NCI-H460 (cell line): Measurements from ENCODE around the gene CENPA. TPM values are rescaled to one million over a fixed set of nuclear protein-coding genes. Genes with fewer than 3 reads are reported as not detected.
"Not testable (repeated sequence)": the region's sequence is repeated elsewhere in the genome, so short reads cannot be mapped to it uniquely, and the experiment has no call there.

ENCODE experiments used
- DNase-seq: peaks from one replicate; pipeline ENCODE4 v3.0.0-alpha.2; 2016; ENCODE audit warnings: low read depth; ENCODE audit errors: extremely low read depth
- total RNA-seq: library from RNA; depleted of rRNA; stranded (reverse); fragments of >200 nt; shearing (Covaris generic); gene quantifications from 2 replicates; pipeline ENCODE4 v1.2.3, GENCODE V29; 2014

CENPA gene
- total RNA-seq, 1 experiment from 2014 or later: 31.9 TPM

DNA sequence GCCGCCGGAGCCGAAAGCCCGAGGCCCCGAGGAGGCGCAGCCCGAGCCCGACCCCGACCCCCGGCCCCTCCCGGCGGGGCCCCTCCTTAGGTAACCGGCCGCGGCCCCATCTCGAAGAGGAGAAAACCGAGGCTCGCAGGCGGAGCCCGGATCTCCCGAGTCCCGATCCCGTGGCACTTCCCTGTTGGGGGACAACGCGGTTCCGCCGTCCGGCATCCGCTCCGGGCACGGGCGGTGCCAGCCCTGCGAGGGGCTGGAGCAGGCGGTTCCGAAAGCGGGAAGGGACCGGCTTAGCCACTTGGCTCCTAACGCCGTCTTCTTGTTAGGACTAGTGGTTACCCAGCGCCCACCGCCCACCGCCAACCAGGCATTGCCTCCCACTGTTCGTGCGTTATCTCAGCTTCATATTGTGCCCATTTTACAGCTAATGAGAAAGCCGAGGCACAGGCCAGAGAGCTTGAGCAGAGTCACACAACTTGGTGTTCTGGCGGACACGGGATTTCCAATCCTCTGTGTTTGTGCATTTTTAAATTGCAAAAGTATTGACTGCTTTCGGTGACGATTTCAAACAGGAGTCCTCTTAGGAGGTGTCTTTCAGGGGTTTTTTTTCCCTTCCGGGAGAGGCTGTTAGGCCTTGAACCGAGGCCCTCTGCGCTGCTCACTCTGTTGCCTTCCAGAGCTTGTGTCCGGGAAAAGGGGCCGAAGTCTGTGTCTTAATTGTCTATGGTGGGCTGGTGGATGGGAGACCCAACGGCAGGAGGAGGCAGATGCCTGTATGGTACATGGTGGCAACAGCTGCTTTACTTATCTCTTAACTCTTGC, 562 bp downstream of the CENPA start:
- no peak for DNase-seq

DNA sequence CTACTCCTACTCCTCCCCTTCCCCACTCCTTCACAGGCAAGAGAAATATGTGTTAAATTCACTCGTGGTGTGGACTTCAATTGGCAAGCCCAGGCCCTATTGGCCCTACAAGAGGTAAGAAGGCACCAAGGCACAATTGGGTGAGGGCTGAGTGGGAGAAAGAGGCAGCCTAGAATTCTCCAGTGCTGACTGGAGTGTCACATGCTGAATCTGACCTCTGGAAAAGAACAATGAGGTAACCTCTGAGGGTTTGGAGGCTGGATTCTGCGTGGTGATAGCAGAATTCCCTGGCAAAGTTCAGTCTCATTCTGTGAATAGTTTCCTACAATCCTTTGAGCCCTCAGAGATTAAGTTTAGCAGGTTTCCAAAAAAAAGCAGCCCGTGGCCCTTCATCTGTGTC, 6.9 kb downstream of the CENPA start:
- DNase-seq: no peak

DNA sequence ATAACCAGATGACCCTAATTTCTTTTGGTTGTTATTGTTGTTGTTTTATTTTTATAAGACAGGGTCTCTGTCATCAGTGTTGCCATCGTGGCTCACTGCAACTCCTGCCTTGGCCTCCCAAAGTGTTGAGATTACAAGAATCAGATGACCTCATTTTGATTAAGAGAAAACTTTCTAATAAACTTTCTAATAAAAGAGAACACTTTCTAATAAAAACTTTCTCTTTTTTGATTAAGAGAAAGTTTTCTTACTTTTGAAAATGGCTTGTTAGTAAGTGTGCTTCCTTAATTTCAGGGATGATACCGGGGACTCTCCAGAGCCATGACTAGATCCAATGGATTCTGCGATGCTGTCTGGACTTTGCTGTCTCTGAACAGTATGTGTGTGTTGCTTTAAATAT, 7.7 kb downstream of the CENPA start:
- DNase-seq: no peak

DNA sequence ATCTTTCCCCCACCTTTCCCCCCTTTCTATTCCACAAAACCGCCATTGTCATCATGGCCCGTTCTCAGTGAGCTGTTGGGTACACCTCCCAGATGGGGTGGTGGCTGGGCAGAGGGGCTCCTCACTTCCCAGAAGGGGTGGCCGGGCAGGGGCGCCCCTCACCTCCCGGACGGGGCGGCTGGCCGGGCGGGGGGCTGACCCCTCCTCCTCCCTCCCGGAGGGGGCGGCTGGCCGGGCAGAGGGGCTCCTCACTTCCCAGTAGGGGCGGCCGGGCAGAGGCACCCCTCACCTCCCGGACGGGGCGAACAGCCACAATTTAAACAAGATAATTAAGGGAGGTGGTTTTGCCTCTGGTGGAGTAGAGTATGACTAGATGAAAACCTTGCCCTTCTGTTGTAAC, 9.3 kb downstream of the CENPA start:
- not testable (repeated sequence) for DNase-seq

DNA sequence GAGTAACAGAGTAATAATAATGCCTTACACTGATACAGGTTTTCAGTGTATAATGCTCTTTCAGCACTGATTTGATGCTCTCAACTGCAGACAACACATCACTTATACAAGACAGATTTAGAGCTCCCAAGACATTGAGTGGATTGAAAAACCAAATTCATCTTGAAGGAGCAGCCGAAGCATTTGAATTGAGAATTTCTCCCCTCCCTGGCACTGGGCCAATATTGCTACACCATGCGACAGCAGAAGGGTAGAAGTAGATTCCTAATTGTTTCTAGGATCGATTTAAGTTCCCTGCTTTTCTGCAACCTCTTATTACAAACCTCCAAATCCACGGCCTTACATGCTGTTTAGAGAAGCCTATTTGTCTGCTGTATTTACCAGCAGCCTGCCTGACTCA, 15.5 kb downstream of the CENPA start:
- DNase-seq: no peak

DNA sequence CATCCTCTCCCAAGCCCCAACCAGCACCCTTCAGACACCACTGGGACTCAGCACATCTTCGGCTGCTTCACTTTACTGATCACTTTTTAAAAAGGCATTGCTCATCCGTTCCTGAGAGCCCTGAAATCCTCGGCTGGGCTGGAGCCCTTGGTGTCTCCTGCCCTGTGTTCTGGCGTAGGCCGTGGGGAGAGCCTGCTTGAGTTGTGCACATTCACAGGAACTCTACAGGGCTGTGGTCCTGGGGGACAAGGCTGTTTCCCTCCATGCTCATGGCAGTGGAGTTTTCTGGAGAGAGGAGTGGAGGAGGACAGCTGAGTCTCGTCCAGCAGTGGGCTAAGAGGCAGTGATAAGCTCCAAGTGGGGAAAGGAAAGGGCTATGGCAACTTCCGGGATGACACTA, 15.9 kb downstream of the CENPA start:
- DNase-seq: no peak

DNA sequence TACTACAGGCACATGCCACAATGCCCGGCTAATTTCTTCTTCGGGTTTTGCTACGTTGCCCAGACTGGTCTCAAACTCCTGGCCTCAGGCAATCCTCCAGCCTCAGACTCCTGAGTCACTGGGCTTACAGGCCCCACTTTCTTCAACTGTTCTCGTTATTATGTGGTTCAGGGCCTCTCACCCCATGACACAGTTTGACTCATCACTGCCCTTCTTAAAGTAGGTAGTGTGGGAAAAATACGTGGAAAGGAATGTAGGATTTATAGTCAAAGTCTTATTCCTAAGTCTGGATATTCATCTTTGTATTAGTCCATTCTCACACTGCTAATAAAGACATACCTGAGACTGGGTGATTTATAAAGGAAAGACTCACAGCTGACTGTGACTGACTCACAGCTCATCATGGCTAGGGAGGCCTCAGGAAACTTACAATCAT, 19.4 kb downstream of the CENPA start:
- DNase-seq: no peak

DNA sequence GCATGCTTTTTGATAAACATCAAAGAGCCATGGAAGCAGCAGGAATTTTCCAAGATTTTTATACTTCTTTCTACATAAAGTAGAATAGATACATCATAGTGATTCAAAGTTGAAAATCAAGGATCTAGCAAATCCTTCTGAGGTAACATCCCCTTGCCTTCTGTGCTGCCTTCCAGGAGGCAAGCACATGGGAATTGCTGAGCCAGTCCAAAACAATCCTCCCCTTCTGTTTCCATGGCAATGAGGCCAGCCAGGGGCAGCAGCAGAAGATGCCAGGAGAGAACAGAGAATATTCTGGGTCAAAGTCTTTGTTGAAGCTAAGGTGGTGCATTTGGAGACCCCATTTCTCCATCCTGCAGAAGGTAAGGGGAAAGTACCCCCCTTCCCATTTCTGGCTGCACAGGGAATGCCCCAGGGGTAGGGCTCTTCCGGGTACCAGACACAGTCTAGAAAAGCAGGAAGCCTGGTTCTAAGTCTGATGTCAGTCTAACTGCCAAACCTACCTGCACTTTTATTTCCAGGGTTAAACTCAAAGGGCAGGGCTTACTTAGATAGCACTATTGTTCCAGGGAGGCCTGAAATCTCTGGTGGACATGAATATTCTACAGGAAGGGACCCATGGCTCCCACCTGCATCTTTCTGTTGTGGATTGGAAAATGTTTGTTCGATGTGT, 22.1 kb downstream of the CENPA start:
- DNase-seq: no peak

DNA sequence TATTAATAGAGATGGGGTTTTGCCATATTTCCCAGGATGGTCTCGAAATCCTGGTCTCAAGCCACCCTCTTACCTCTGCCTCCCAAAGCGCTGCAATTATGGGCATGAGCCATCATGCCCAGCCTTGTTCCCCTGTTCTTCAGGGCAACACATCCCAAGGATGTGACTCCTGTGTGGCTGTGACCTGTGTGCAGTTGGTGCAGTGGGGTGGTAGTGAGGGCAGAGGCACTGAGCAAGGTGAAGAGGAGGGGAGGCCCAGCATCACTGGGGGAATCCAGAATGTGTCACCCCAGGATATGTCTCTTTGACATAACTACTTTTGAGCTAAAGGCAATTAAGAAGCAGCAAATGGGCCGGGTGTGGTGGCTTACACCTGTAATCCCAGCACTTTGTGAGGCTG, 23.4 kb downstream of the CENPA start:
- DNase-seq: no peak

DNA sequence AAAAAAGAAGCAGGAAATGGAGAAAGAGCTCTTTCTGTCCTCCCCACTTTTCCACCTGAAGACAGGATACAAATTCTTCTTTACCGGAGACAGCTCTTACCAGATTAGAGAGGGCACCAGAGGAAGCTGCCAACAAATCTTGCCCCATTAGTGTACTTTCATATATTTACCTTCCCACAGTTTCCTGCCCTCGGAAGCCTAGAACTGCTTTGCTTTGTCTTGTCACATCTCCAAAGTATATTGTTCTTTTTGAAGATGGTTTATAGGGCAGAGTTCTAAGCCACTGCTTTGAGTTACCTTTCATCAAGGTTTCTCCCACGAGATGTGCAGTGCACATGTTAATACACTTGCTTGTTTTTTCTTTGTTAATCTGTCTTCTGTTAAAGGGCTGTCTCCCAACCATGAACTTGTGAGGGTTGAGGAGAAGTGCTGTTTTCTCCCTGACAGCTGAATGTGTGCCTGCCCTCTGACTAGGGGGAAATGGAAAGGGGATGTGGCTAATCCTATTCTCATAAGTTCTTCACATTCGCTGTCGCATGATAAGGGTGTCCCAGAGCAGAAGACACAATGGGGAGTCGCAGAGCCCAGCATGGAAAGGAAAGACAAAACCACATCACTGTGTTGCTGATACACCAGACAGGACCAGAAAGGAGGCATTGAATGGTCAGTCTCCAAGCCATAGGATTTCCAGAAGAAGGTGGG, 24.2 kb downstream of the CENPA start:
- DNase-seq: no peak

DNA sequence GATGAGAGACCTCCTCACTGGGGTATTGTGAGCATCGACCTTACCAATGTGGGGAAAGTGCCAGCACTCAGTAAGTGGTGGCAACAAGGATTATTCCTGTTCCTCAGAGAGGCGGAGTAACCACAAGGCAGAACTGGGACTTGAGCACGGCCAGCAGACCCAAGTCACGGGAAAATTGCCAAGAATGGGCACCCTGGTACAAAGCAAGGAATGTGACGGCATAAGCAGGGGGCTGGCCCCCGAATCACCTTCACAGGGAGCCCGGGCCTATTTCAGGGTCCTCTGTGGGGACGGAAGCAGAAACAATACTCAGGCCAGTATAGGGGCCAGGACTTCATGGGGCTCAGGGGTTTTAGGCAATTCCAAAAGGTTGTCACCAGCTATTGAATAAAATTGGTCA, 25.4 kb downstream of the CENPA start:
- no peak for DNase-seq

DNA sequence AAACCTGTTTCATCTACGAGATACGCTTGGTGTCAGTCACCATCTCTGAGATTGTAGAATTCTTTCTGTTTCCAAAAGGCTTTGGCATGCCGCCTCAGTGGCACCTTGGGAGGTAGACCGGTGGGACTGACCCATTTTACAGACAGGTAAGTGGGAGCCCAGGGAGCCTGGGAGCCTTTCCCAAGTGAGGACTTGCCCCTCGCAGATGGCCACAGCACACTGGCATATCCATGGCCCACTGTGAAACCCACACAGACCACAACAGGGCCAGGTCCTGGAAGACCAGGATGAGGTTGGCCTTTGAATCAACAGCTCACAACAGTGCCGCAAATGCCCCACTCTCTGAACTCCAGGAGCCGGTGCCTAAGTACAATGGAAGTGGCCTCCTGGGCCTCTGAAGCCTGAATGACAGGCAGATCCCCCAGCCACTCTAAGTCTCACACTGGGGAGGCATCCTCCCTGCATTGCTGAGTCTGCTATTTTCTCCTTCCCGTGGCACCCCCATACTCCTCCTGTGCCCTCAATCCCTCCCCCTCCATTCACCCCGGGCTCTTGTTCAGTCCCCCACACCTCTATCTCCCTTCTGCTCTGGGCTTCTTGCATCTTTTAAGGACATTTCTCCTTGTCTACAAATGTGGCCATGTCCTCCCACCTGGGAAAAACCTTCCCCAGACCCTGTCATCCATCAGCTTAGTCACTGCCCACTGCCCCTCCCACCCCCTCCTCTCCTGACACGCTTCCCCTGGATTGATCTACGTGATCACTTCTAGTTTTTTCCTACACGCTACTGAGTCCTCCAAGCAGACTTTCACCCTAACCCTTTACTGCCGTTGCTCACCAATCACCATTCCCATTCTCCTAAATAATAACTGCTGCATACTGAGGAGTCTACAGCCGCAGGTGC, 26.2 kb downstream of the CENPA start:
- DNase-seq: no peak

DNA sequence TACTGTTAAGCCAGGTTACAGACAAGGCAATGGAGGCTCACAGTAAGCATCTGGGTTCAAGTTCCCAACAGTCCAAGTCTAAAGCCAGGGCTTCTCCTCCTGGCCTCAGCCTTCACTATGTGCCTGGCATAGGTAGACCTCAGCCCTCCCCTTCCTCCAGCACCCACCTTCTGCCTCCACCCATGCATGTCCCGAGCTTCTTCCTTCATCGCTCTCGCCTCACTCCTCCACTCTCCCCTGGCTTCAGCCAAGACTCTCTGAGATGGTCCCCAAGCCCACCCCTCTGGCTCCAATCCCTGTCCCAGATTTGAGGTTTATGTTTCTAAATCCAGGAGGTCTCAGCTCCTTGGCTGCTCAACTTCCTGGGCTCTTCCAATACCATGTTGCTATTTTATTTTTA, 26.9 kb downstream of the CENPA start:
- DNase-seq: no peak

DNA sequence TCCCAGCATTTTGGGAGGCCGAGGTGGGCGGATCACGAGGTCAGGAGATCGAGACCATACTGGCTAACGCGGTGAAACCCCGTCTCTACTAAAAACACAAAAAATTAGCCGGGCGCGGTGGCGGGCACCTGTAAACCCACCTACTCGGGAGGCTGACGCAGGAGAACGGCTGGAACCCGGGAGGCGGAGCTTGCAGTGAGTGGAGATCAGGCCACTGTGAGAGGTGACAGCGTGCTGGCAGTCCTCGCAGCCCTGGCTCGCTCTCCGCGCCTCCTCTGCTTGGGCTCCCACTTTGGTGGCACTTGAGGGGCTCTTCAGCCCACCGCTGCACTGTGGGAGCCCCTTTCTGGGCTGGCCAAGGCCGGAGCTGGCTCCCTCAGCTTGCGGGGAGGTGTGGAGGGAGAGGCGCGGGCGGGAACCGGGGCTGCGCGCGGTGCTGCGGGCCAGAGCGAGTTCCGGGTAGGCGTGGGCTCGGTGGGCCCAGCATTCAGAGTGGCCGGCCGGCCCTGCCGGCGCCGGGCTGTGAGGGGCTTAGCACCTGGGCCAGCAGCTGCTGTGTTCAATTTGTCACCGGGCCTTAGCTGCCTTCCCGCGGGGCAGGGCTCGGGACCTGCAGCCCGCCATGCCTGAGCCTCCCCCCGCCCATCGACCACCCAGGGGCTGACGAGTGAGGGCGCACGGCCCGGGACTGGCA, 28.4 kb downstream of the CENPA start:
- DNase-seq: not testable (repeated sequence)

DNA sequence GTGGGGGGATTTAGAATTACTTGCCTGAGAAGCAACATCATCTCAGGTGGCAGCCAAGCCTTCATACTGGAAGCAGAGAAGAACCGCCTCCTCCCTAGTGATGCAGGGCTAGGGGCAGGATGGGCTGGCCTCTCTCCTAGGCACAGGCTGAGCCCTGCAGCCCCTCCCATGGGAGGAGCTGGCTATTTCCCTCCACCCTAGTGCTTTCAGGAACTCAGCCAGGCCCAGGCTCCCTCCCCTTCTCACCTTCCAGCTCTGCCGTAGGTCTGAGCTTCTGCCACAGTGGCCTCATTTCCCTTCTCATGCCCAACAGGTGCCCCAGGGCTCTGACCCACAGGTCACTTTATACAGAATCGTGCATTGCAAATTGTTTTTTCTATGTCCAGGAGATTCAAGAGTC, 31.0 kb downstream of the CENPA start:
- no peak for DNase-seq

DNA sequence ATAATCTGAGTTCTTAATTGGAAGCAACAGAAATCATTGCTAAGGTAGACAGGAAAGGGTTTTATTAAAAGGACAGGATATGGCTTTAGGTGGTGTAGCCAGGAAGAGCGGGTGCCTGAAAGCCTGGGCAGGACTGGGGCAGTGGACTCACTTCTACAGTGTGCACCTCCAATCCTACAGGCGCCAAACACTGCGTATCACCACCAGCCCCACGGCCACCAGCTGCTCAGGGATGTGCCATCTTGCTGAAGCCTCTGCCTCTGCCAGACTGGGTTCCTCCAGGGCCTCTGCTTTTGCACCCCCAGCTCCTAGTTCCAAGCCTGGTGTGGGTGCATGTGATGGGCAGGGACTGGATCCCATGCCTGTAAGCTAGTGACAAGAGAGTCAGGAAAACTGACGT, 32.4 kb downstream of the CENPA start:
- no peak for DNase-seq

DNA sequence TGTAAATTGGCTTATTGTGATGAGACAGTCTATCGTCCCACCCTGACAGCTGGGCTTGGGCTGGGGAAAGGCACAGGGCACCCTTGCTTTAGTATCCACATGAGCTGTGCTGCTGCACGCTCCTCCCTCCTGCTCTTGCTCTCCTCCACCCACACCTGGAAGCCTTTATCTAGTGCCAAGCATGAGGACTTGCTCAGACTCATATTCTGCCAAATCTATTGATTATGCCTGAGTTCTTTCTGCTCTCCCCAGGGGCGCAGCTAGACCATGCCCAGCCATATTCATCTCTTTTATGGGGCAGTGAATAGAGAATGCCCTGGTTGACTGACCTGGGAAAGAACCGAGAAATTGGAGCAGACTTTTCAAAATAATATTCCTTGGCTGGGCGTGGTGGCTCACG, 33.1 kb downstream of the CENPA start:
- no peak for DNase-seq

DNA sequence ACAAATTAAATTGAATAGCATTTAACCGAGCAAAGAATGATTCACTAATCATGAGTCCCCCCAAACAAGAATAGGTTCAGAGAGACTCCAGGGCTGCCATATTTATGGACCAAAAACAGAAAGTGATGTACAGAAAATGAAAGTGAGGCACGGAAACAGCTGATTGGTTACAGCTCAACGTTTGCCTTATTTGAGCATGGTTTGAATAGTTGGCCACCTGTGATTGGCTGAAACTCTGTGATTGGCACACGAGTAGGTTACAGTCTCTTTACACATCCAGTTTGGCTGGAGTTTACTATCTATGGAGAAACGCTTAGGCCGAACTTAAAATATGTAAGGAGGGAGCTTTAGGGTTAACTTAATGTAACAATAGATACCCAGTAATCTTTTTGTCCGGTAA, 35.1 kb downstream of the CENPA start:
- no peak for DNase-seq

DNA sequence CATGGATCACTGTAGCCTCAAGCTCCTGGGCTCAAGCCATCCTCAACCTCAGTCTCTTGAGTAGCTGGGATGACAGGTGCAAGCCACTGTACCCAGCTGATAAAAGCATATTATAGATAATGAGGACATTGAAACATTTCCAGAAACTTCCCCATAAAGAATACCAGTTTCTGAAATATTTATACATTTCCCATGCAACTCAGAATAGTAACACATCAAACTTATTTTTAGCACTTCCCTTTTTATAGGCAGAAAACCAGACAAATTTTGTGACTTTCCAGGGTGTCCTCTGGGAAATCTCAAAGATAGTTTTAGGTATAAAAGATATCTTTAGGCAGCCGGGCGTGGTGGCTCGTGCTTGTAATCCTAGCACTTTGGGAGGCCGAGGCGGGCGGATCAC, 37.0 kb downstream of the CENPA start:
- DNase-seq: no peak
